GM18520 (cell line): ENCODE measurements around the gene TTYH2.

ENCODE experiments used
- ATAC-seq: cut with Tn5 transposase; IDR thresholded peaks from one replicate; pipeline ENCODE4 v1.9.1; 2021; ENCODE audit not compliant: unreplicated experiment

Gene TTYH2

GRCh38 chr17:74214484-74215341, 1.3 kb downstream of the TTYH2 start:
- no peak for ATAC-seq

GRCh38 chr17:74215342-74215727, 2.0 kb downstream of the TTYH2 start:
- no peak for ATAC-seq

- ATAC-seq, result no peak
These were observed 3.1 kb downstream of the TTYH2 start for GRCh38 chr17:74216505-74216904.

GRCh38 chr17:74217037-74217730, 3.8 kb downstream of the TTYH2 start:
- no peak for ATAC-seq

- ATAC-seq, result no peak
These were observed 4.5 kb downstream of the TTYH2 start for GRCh38 chr17:74217888-74218287.

GRCh38 chr17:74218436-74218835, 5.1 kb downstream of the TTYH2 start:
- ATAC-seq, result no peak

GRCh38 chr17:74219576-74220133, 6.3 kb downstream of the TTYH2 start:
- ATAC-seq, result no peak

GRCh38 chr17:74220219-74220618, 6.8 kb downstream of the TTYH2 start:
- ATAC-seq, result no peak

GRCh38 chr17:74220946-74221818, 7.8 kb downstream of the TTYH2 start:
- ATAC-seq, result no peak

- no peak for ATAC-seq
These were observed 9.0 kb downstream of the TTYH2 start for GRCh38 chr17:74222399-74222798.

- ATAC-seq, result no peak
These were observed 10.5 kb downstream of the TTYH2 start for GRCh38 chr17:74223901-74224300.

GRCh38 chr17:74224959-74225725, 11.8 kb downstream of the TTYH2 start:
- no peak for ATAC-seq

GRCh38 chr17:74226252-74226651, 12.9 kb downstream of the TTYH2 start:
- ATAC-seq, result no peak

GRCh38 chr17:74227271-74228080, 14.1 kb downstream of the TTYH2 start:
- no peak for ATAC-seq

GRCh38 chr17:74228306-74228978, 15.1 kb downstream of the TTYH2 start:
- no peak for ATAC-seq

GRCh38 chr17:74230896-74231295, 17.5 kb downstream of the TTYH2 start:
- ATAC-seq, result no peak

GRCh38 chr17:74231928-74232907, 18.8 kb downstream of the TTYH2 start:
- no peak for ATAC-seq

- no peak for ATAC-seq
These were observed 20.6 kb downstream of the TTYH2 start for GRCh38 chr17:74233937-74234336.
